Activated CD4-positive, alpha-beta T cell treated with anti-CD3 and anti-CD28 coated beads for 4 hours (primary cell): ENCODE measurements around the gene DLG5.

Source experiments
- DNase-seq, 2 donors: peaks; one replicate each; pipeline ENCODE4 v3.0.0-alpha.2; 2020

The DLG5 gene

GRCh38 chr10:77946084-77946483 lies 19.5 kb upstream of the DLG5 start:
- DNase-seq = no peak

- no peak for DNase-seq
These were observed 18.0 kb upstream of the DLG5 start for GRCh38 chr10:77944519-77944918.

GRCh38 chr10:77943121-77943901 lies 16.8 kb upstream of the DLG5 start:
- DNase-seq = no peak

GRCh38 chr10:77941790-77942189 lies 15.2 kb upstream of the DLG5 start:
- no peak for DNase-seq

GRCh38 chr10:77940627-77941026 lies 14.1 kb upstream of the DLG5 start:
- no peak for DNase-seq

GRCh38 chr10:77940225-77940624 lies 13.7 kb upstream of the DLG5 start:
- no peak for DNase-seq

- no peak for DNase-seq
These were observed 13.0 kb upstream of the DLG5 start for GRCh38 chr10:77939561-77940001.

GRCh38 chr10:77936697-77937567 lies 10.4 kb upstream of the DLG5 start:
- no peak for DNase-seq

GRCh38 chr10:77932016-77932715 lies 5.6 kb upstream of the DLG5 start:
- no peak for DNase-seq

- no peak for DNase-seq
These were observed 1.1 kb upstream of the DLG5 start for GRCh38 chr10:77927402-77928246.

GRCh38 chr10:77925795-77926565 lies 575 bp downstream of the DLG5 start:
- peak in 1 of 2 donors; percentile 3 for DNase-seq

- DNase-seq = no peak
These were observed 1.2 kb downstream of the DLG5 start for GRCh38 chr10:77925410-77925794.

GRCh38 chr10:77922566-77923179 lies 3.9 kb downstream of the DLG5 start:
- DNase-seq = no peak

- DNase-seq = no peak
These were observed 4.5 kb downstream of the DLG5 start for GRCh38 chr10:77922055-77922454.

- no peak for DNase-seq
These were observed 5.2 kb downstream of the DLG5 start for GRCh38 chr10:77921395-77921794.

- DNase-seq = no peak
These were observed 6.1 kb downstream of the DLG5 start for GRCh38 chr10:77920495-77920894.

- DNase-seq = no peak
These were observed 6.8 kb downstream of the DLG5 start for GRCh38 chr10:77919713-77920108.

- no peak for DNase-seq
These were observed 11.0 kb downstream of the DLG5 start for GRCh38 chr10:77915319-77916105.

GRCh38 chr10:77913090-77913489 lies 13.5 kb downstream of the DLG5 start:
- no peak for DNase-seq

GRCh38 chr10:77912576-77912975 lies 14.0 kb downstream of the DLG5 start:
- no peak for DNase-seq
